HG03342 (cell line): Measurements from ENCODE around the gene BRD7.
"Not testable (repeated sequence)": the region's sequence is repeated elsewhere in the genome, so short reads cannot be mapped to it uniquely, and the experiment has no call there.

Experiments
- ATAC-seq: cut with Tn5 transposase; IDR thresholded peaks from one replicate; pipeline ENCODE4 v1.9.1; 2021; ENCODE audit warnings: mild to moderate bottlenecking, moderate library complexity; ENCODE audit not compliant: unreplicated experiment

The BRD7 gene

GRCh38 chr16:50360033-50360778 lies 8.6 kb downstream of the BRD7 start:
- no peak for ATAC-seq

GRCh38 chr16:50359626-50360025 lies 9.2 kb downstream of the BRD7 start:
- ATAC-seq: no peak

GRCh38 chr16:50354629-50355456 lies 13.9 kb downstream of the BRD7 start:
- ATAC-seq: no peak

- no peak for ATAC-seq
These were observed 14.7 kb downstream of the BRD7 start for GRCh38 chr16:50354082-50354481.

- ATAC-seq: no peak
These were observed 16.8 kb downstream of the BRD7 start for GRCh38 chr16:50351952-50352351.

- no peak for ATAC-seq
These were observed 17.7 kb downstream of the BRD7 start for GRCh38 chr16:50351116-50351515.

GRCh38 chr16:50345210-50345609 lies 23.6 kb downstream of the BRD7 start:
- ATAC-seq: not testable (repeated sequence)

GRCh38 chr16:50343566-50343965 lies 25.2 kb downstream of the BRD7 start:
- ATAC-seq: not testable (repeated sequence)

- ATAC-seq: no peak
These were observed 28.2 kb downstream of the BRD7 start for GRCh38 chr16:50340578-50340977.

GRCh38 chr16:50338371-50339231 lies 30.2 kb downstream of the BRD7 start:
- ATAC-seq: no peak

GRCh38 chr16:50336884-50337283 lies 31.9 kb downstream of the BRD7 start:
- ATAC-seq: no peak

- no peak for ATAC-seq
These were observed 33.4 kb downstream of the BRD7 start for GRCh38 chr16:50335196-50335958.

- ATAC-seq: no peak
These were observed 34.4 kb downstream of the BRD7 start for GRCh38 chr16:50334106-50334975.

GRCh38 chr16:50332599-50332998 lies 36.2 kb downstream of the BRD7 start:
- no peak for ATAC-seq

GRCh38 chr16:50331570-50331969 lies 37.2 kb downstream of the BRD7 start:
- ATAC-seq: no peak

GRCh38 chr16:50329446-50330189 lies 39.2 kb downstream of the BRD7 start:
- no peak for ATAC-seq

GRCh38 chr16:50326835-50327465 lies 41.8 kb downstream of the BRD7 start:
- peak; percentile 78 for ATAC-seq

GRCh38 chr16:50326264-50326663 lies 42.5 kb downstream of the BRD7 start:
- no peak for ATAC-seq
